SK-N-SH treated with all-trans-retinoic acid at 6 μM for 48 hours (cell line): Measurements from ENCODE around the gene KCNK4.

Experiments
- ATAC-seq: fragments of 200-7000 bp; cut with Tn5 transposase; 3 replicates; pipeline ENCODE4 v1.9.1; 2020; ENCODE audit warnings: mild to moderate bottlenecking, moderate library complexity
- ARNTL ChIP-seq: fragments of 450-650 bp; formaldehyde crosslinking; IDR thresholded peaks from 2 replicates; pipeline ENCODE4 v1.5.0; 2020; ENCODE audit warnings: low read depth, mild to moderate bottlenecking, moderate library complexity, borderline replicate concordance
- BACH2 ChIP-seq: fragments of 250-450 bp; sonication (Bioruptor Pico); IDR thresholded peaks from 2 replicates; pipeline ENCODE4 v1.9.0; 2021; ENCODE audit warnings: mild to moderate bottlenecking, borderline replicate concordance
- CSDC2 ChIP-seq: fragments of 250-450 bp; sonication (Bioruptor Pico); IDR thresholded peaks from 2 replicates; pipeline ENCODE4 v1.5.0; 2020; ENCODE audit warnings: mild to moderate bottlenecking, moderate library complexity
- CSRNP3 ChIP-seq: fragments of 250-450 bp; sonication (Bioruptor Pico); IDR thresholded peaks from 2 replicates; pipeline ENCODE4 v1.5.1; 2021; ENCODE audit warnings: mild to moderate bottlenecking, moderate library complexity
- ESRRG ChIP-seq: fragments of 250-450 bp; sonication (Bioruptor Pico); IDR thresholded peaks from 2 replicates; pipeline ENCODE4 v1.6.1; 2021; ENCODE audit warnings: mild to moderate bottlenecking
- GLIS3 ChIP-seq: fragments of 250-450 bp; sonication (Bioruptor Pico); IDR thresholded peaks from 2 replicates; pipeline ENCODE4 v1.5.0; 2020; ENCODE audit warnings: mild to moderate bottlenecking, moderate library complexity
- OSR1 ChIP-seq: fragments of 250-450 bp; sonication (Bioruptor Pico); IDR thresholded peaks from 2 replicates; pipeline ENCODE4 v1.8.0; 2022; ENCODE audit warnings: moderate library complexity, mild to moderate bottlenecking, inconsistent platforms
- POU6F1 ChIP-seq: fragments of 250-450 bp; sonication (Bioruptor Pico); IDR thresholded peaks from 2 replicates; pipeline ENCODE4 v1.8.0; 2021; ENCODE audit warnings: low read depth, mild to moderate bottlenecking, moderate library complexity, borderline replicate concordance
- PPARA ChIP-seq: fragments of 250-450 bp; sonication (Bioruptor Pico); IDR thresholded peaks from 2 replicates; pipeline ENCODE4 v1.5.0; 2020; ENCODE audit warnings: mild to moderate bottlenecking, borderline replicate concordance
- TCF4 ChIP-seq: fragments of 250-450 bp; sonication (Bioruptor Pico); IDR thresholded peaks from 2 replicates; pipeline ENCODE4 v1.8.0; 2021; ENCODE audit warnings: mild to moderate bottlenecking, moderate library complexity, borderline replicate concordance
- TOX ChIP-seq: fragments of 250-450 bp; sonication (Bioruptor Pico); IDR thresholded peaks from 2 replicates; pipeline ENCODE4 v1.8.0; 2021; ENCODE audit warnings: mild to moderate bottlenecking, moderate library complexity, borderline replicate concordance
- ZC3H10 ChIP-seq: fragments of 250-450 bp; sonication (Bioruptor Pico); IDR thresholded peaks from 2 replicates; pipeline ENCODE4 v1.5.1; 2021; ENCODE audit warnings: mild to moderate bottlenecking, moderate library complexity
- ZFP3 ChIP-seq: fragments of 250-450 bp; sonication (Bioruptor Pico); IDR thresholded peaks from 2 replicates; pipeline ENCODE4 v1.5.0; 2020; ENCODE audit warnings: mild to moderate bottlenecking, moderate library complexity
- ZFP30 ChIP-seq: fragments of 450-650 bp; formaldehyde crosslinking; IDR thresholded peaks from 2 replicates; pipeline ENCODE4 v1.5.0; 2022; ENCODE audit warnings: mild to moderate bottlenecking, moderate library complexity
- ZNF565 ChIP-seq: fragments of 450-650 bp; formaldehyde crosslinking; conservative IDR thresholded peaks from 2 replicates; pipeline ENCODE4 v1.5.0; 2020; ENCODE audit warnings: low read depth, mild to moderate bottlenecking, moderate library complexity
- ZNF70 ChIP-seq: fragments of 450-650 bp; formaldehyde crosslinking; IDR thresholded peaks from 2 replicates; pipeline ENCODE4 v1.5.0; 2020; ENCODE audit warnings: mild to moderate bottlenecking, moderate library complexity
- ZNF8 ChIP-seq: fragments of 450-650 bp; formaldehyde crosslinking; IDR thresholded peaks from 2 replicates; pipeline ENCODE4 v1.5.0; 2020; ENCODE audit warnings: mild to moderate bottlenecking, moderate library complexity
- TF ChIP-seq, protein P1 (sequence below): fragments of 250-450 bp; sonication (Bioruptor Pico); IDR thresholded peaks from 2 replicates; pipeline ENCODE4 v1.5.0; 2020; ENCODE audit warnings: mild to moderate bottlenecking, moderate library complexity

Gene KCNK4

GRCh38 chr11:64287676-64288352 is 3.3 kb upstream of the KCNK4 start:
- no peak for ATAC-seq

GRCh38 chr11:64288353-64288750 is 2.8 kb upstream of the KCNK4 start:
- TF ChIP-seq POU6F1 (CRISPR knock-in tag) (no peak), ZFP3 (CRISPR knock-in tag) (no peak), PPARA (CRISPR knock-in tag) (no peak), ZNF565 (CRISPR knock-in tag) (no peak), ARNTL (no peak), ZC3H10 (CRISPR knock-in tag) (no peak), OSR1 (CRISPR knock-in tag) (no peak), BACH2 (CRISPR knock-in tag) (no peak), GLIS3 (no peak)
- TF ChIP-seq, protein P1, sequence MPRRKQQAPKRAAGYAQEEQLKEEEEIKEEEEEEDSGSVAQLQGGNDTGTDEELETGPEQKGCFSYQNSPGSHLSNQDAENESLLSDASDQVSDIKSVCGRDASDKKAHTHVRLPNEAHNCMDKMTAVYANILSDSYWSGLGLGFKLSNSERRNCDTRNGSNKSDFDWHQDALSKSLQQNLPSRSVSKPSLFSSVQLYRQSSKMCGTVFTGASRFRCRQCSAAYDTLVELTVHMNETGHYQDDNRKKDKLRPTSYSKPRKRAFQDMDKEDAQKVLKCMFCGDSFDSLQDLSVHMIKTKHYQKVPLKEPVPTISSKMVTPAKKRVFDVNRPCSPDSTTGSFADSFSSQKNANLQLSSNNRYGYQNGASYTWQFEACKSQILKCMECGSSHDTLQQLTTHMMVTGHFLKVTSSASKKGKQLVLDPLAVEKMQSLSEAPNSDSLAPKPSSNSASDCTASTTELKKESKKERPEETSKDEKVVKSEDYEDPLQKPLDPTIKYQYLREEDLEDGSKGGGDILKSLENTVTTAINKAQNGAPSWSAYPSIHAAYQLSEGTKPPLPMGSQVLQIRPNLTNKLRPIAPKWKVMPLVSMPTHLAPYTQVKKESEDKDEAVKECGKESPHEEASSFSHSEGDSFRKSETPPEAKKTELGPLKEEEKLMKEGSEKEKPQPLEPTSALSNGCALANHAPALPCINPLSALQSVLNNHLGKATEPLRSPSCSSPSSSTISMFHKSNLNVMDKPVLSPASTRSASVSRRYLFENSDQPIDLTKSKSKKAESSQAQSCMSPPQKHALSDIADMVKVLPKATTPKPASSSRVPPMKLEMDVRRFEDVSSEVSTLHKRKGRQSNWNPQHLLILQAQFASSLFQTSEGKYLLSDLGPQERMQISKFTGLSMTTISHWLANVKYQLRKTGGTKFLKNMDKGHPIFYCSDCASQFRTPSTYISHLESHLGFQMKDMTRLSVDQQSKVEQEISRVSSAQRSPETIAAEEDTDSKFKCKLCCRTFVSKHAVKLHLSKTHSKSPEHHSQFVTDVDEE (CRISPR knock-in tag), result no peak
- no peak for ATAC-seq

More at GRCh38 chr11:64287676-64288352, 3.3 kb upstream of the KCNK4 start:
- no peak for TF ChIP-seq PPARA (CRISPR knock-in tag)
- no peak for TF ChIP-seq ESRRG (CRISPR knock-in tag)
- TF ChIP-seq ARNTL, result no peak

- TF ChIP-seq CSRNP3 (CRISPR knock-in tag) (no peak), BACH2 (CRISPR knock-in tag) (no peak), TOX (no peak), GLIS3 (no peak), ZNF565 (CRISPR knock-in tag) (no peak), POU6F1 (CRISPR knock-in tag) (no peak), ZNF70 (no peak), ESRRG (CRISPR knock-in tag) (no peak), TCF4 (no peak), CSDC2 (CRISPR knock-in tag) (no peak), OSR1 (CRISPR knock-in tag) (no peak), ZFP30 (CRISPR knock-in tag) (no peak), ARNTL (no peak), ZNF8 (no peak)
- TF ChIP-seq, protein P1 (CRISPR knock-in tag), result no peak
- ATAC-seq, result no peak
Measured at GRCh38 chr11:64289002-64289564, 2.0 kb upstream of the KCNK4 start.
